K562 (cell line): ENCODE measurements around the gene SHISA9.

Source experiments
- ARID3A ChIP-seq: IDR thresholded peaks from 2 replicates; pipeline ENCODE4 v1.6.1; 2012; ENCODE audit warnings: low read depth, low read length, improper control_type of control experiment, borderline replicate concordance
- BRF2 ChIP-seq: IDR thresholded peaks from 3 replicates; pipeline ENCODE4 v1.6.1; 2011; ENCODE audit warnings: borderline replicate concordance, mild to moderate bottlenecking; ENCODE audit not compliant: insufficient read length, insufficient read depth
- CREB1 ChIP-seq, 2 experiments: sonication (generic) in 1 of 2; formaldehyde crosslinking in 1 of 2; IDR thresholded peaks; 2 replicates each; pipeline versions ENCODE4 v1.6.1 to v1.8.0; 2012 to 2022; ENCODE audit warnings: inconsistent platforms in 1 of 2, mild to moderate bottlenecking in 1 of 2, missing genetic modification reagents in 1 of 2, moderate library complexity in 1 of 2
- CTCF ChIP-seq, 3 experiments: IDR thresholded peaks in 2 of 3; conservative IDR thresholded peaks in 1 of 3; 2 replicates each; pipeline ENCODE4 v1.5.1; 2011 to 2012; ENCODE audit warnings: low read length in 3 of 3, mild to moderate bottlenecking in 3 of 3, control low read depth in 2 of 3, improper control_type of control experiment in 1 of 3, inconsistent platforms in 1 of 3, low read depth in 1 of 3, mixed read lengths in 1 of 3, moderate library complexity in 1 of 3; ENCODE audit not compliant: insufficient read depth in 2 of 3
- ETS1 ChIP-seq: conservative IDR thresholded peaks from 2 replicates; pipeline ENCODE4 v1.6.1; 2011; ENCODE audit warnings: low read depth, mild to moderate bottlenecking, low read length; ENCODE audit not compliant: control insufficient read depth
- HOMEZ ChIP-seq: fragments of 250-450 bp; sonication (Bioruptor Pico); IDR thresholded peaks from 2 replicates; pipeline ENCODE4 v1.4.0; 2020; ENCODE audit warnings: mild to moderate bottlenecking, moderate library complexity
- ID3 ChIP-seq, 2 experiments: fragments of 250-450 bp in 1 of 2; fragments of 450-650 bp in 1 of 2; sonication (Bioruptor Pico) in 1 of 2; IDR thresholded peaks; 2 replicates each; pipeline versions ENCODE4 v1.6.1 to v1.8.0; 2016 to 2021; ENCODE audit warnings: mild to moderate bottlenecking in 2 of 2, moderate library complexity in 2 of 2, missing compliant biosample characterization in 1 of 2, missing genetic modification characterization in 1 of 2
- MAZ ChIP-seq, 2 experiments: fragments of 450-650 bp in 1 of 2; sonication (generic) in 1 of 2; formaldehyde crosslinking; IDR thresholded peaks in 1 of 2; conservative IDR thresholded peaks in 1 of 2; 2 replicates each; pipeline versions ENCODE4 v1.4.0 to v1.5.0; 2020; ENCODE audit warnings: mild to moderate bottlenecking in 1 of 2, missing genetic modification reagents in 1 of 2
- TCF3 ChIP-seq: sonication (generic); formaldehyde crosslinking; IDR thresholded peaks from 2 replicates; pipeline ENCODE4 v1.4.0; 2020; ENCODE audit warnings: mild to moderate bottlenecking, missing genetic modification reagents
- TFAP4 ChIP-seq: sonication (generic); formaldehyde crosslinking; IDR thresholded peaks from 2 replicates; pipeline ENCODE4 v1.8.0; 2022; ENCODE audit warnings: missing genetic modification reagents, mild to moderate bottlenecking, moderate library complexity, borderline replicate concordance
- YY1 ChIP-seq, 3 experiments: IDR thresholded peaks; 2 replicates each; pipeline ENCODE4 v1.6.1; 2011; ENCODE audit warnings: low read length in 2 of 3, mild to moderate bottlenecking in 2 of 3, moderate library complexity in 2 of 3, borderline replicate concordance in 1 of 3, control low read depth in 1 of 3, low read depth in 1 of 3; ENCODE audit not compliant: insufficient read depth in 3 of 3, insufficient replicate concordance in 2 of 3, control insufficient read depth in 1 of 3, insufficient read length in 1 of 3; ENCODE audit errors: extremely low read depth in 1 of 3
- ZNF512 ChIP-seq: IDR thresholded peaks from 2 replicates; pipeline ENCODE4 v1.6.1; 2016; ENCODE audit warnings: missing genetic modification characterization, missing compliant biosample characterization

- no peak for TF ChIP-seq ARID3A
- TF ChIP-seq CTCF (IDR thresholded peaks at IDR 0.05 in 2 of 3, conservative IDR thresholded peaks at IDR 0.05 in 1 of 3; ENCODE audit: insufficient read depth in 2 of 3, low read depth in 1 of 3, low read length in 3 of 3): no peak
- no peak for TF ChIP-seq MAZ (CRISPR knock-in tag; conservative IDR thresholded peaks at IDR 0.05 in 1 of 2, IDR thresholded peaks at IDR 0.05 in 1 of 2)
- TF ChIP-seq TCF3 (CRISPR knock-in tag): no peak
- TF ChIP-seq YY1 (IDR thresholded peaks at IDR 0.05; ENCODE audit: borderline replicate concordance in 1 of 3, control insufficient read depth in 1 of 3, extremely low read depth in 1 of 3, insufficient read depth in 3 of 3, insufficient read length in 1 of 3, insufficient replicate concordance in 2 of 3, low read depth in 1 of 3, low read length in 2 of 3): no peak
- TF ChIP-seq HOMEZ (CRISPR knock-in tag): no peak
- TF ChIP-seq ID3 (CRISPR knock-in tag; IDR thresholded peaks at IDR 0.05): no peak
- TF ChIP-seq ID3 (tag; IDR thresholded peaks at IDR 0.05): no peak
- no peak for TF ChIP-seq ZNF512 (tag)
- no peak for TF ChIP-seq ETS1
- TF ChIP-seq BRF2: no peak
- no peak for TF ChIP-seq TFAP4 (CRISPR knock-in tag)
- TF ChIP-seq CREB1 (IDR thresholded peaks at IDR 0.05): no peak
- TF ChIP-seq CREB1 (CRISPR knock-in tag; IDR thresholded peaks at IDR 0.05): no peak
Observed at GRCh38 chr16:12901204-12901596, 198 bp upstream of the SHISA9 start.
